Esophagus (tissue), 2 donors: Measurements from ENCODE around the gene AQP10. TPM values are rescaled to one million over a fixed set of nuclear protein-coding genes. Genes with fewer than 3 reads are reported as not detected.
"Not testable (repeated sequence)": the region's sequence is repeated elsewhere in the genome, so short reads cannot be mapped to it uniquely, and the experiment has no call there.

Experiments used
- H3K27ac ChIP-seq, 2 donors: one replicate each; pipeline ENCODE4 v1.5.1; 2013; ENCODE audit warnings: low read depth in 2 of 2, mild to moderate bottlenecking in 2 of 2, inconsistent platforms in 1 of 2, low read length in 1 of 2, moderate library complexity in 1 of 2
- H3K27me3 ChIP-seq, 2 donors: one replicate each; pipeline ENCODE4 v1.6.1; 2013; ENCODE audit warnings: low read length in 2 of 2, control low read depth in 1 of 2, mild to moderate bottlenecking in 1 of 2; ENCODE audit not compliant: insufficient read depth in 2 of 2, control insufficient read depth in 1 of 2
- H3K36me3 ChIP-seq, 2 donors: one replicate each; pipeline ENCODE4 v1.6.1; 2013; ENCODE audit warnings: low read length in 1 of 2; ENCODE audit not compliant: control insufficient read depth in 2 of 2, insufficient read depth in 2 of 2
- H3K4me1 ChIP-seq, 2 donors: one replicate each; pipeline ENCODE4 v1.6.1; 2013; ENCODE audit warnings: low read length in 1 of 2; ENCODE audit not compliant: control insufficient read depth in 2 of 2, insufficient read depth in 2 of 2
- H3K4me3 ChIP-seq, 2 donors: one replicate each; pipeline ENCODE4 v1.5.1; 2013; ENCODE audit warnings: low read length in 2 of 2, mild to moderate bottlenecking in 2 of 2, low read depth in 1 of 2, moderate library complexity in 1 of 2
- H3K9me3 ChIP-seq, 2 donors: one replicate each; pipeline ENCODE4 v1.6.1; 2013; ENCODE audit warnings: mild to moderate bottlenecking in 2 of 2, low read depth in 1 of 2, low read length in 1 of 2, moderate library complexity in 1 of 2; ENCODE audit not compliant: control insufficient read depth in 2 of 2, insufficient read depth in 1 of 2
- WGBS, 2 donors: extraction: QIAGEN DNeasy Blood & Tissue Kit; methylation state at CpG; one replicate each; pipeline ENCODE4 v1.1.7; 2013; 5-methylcytosine and 5-hydroxymethylcytosine counted together
- polyA plus RNA-seq, 2 donors: library from polyadenylated mRNA; stranded (reverse); fragments of 200-250 nt; gene quantifications; one replicate each; pipeline ENCODE4 v1.2.3, GENCODE V29; 2013
- donor health status: healthy with polysubstance abuse.
- donor health status: Bipolar disorder and iron deficiency.

The AQP10 gene
- polyA plus RNA-seq, 2 donors, result 0.02 TPM; not detected in 1

DNA sequence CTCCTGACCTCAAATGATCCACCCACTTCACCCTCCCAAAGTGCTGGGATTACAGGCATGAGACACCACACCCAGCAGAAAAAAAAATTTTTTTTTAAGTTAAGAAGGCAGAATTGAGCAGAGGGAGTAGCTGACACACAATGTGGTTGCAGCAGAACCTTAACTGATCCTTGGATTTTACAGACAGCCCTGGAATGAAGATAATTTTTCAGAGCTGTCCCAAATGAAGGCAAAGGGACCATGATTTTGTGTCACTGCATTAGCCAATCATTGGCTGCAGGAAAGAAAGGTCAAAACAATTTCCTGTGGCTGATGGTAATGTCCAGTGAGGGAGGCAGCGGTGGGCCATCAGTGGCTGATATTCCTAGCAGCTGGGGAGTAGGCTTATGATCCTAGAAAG lies 19.3 kb upstream of the AQP10 start:
- Histone ChIP-seq H3K27ac (no peak overlapping the region), H3K27me3 (no peaks in the 10 kb centered on the region), H3K36me3 (no peaks in the 10 kb centered on the region), H3K4me1 (no peaks in the 10 kb centered on the region), H3K9me3 (no peaks in the 10 kb centered on the region), H3K4me3 (no peak overlapping the region)
- WGBS, 2 donors, result 78 to 96% methylated on average over 1 of the region's 1 CpG

DNA sequence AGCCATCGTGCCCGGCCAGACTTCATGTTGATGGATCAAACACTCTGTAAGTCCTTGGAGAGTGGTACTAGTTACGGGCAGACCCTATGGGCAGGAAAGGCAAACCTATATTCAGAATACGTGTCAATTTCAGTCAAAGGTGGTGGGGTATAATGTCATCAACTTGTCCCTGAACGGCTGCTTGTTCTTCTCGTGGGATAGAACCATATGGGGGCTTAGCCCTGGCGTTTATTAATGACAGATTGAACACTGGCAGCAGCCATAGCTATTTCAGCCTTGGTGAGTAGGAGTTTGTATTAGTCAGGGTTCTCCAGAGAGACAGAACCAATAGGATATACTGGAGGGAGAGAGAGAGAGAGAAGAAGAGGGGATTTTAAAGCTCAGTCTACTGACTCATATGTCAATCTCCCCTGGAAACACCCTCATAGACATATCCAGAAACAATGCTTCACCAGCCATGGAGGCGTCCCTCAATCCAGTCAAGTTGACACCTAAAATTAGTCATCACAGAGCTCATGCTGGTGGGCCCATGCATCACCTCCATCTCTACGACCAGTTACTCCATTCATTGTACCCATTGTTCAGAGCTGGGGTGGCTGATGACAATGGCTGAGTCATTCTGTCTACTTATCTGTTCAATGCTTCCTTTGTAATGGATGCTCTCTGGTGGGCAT lies 16.1 kb upstream of the AQP10 start:
- H3K4me3 ChIP-seq, result no peak overlapping the region
- H3K36me3 ChIP-seq, result no peaks in the 10 kb centered on the region
- H3K27ac ChIP-seq, result no peak overlapping the region
- peaks cover 0 to 2% of the 10 kb centered on the region in 2 donors for H3K9me3 ChIP-seq
- H3K4me1 ChIP-seq, result no peaks in the 10 kb centered on the region
- no peaks in the 10 kb centered on the region for H3K27me3 ChIP-seq
- 71 to 76% methylated on average over 9 of the region's 9 CpGs for WGBS, 2 donors

- no peak overlapping the region for H3K4me3 ChIP-seq
- H3K27ac ChIP-seq, result no peak overlapping the region
- WGBS, 2 donors, result 84 to 92% methylated on average over 3 of the region's 3 CpGs
- no peaks in the 10 kb centered on the region for H3K4me1 ChIP-seq
- peaks cover 0 to 2% of the 10 kb centered on the region in 2 donors for H3K9me3 ChIP-seq
- H3K36me3 ChIP-seq, result no peaks in the 10 kb centered on the region
- no peaks in the 10 kb centered on the region for H3K27me3 ChIP-seq
These were observed 14.7 kb upstream of the AQP10 start for GRCh38 chr1:154306151-154306550.

GRCh38 chr1:154307670-154308270 lies 13.1 kb upstream of the AQP10 start:
- H3K36me3 ChIP-seq, H3K4me1 ChIP-seq, H3K9me3 ChIP-seq, H3K27ac ChIP-seq, H3K27me3 ChIP-seq, H3K4me3 ChIP-seq: not testable (repeated sequence)
- WGBS, 2 donors, result 36 to 52% methylated on average over 4 of the region's 4 CpGs

DNA sequence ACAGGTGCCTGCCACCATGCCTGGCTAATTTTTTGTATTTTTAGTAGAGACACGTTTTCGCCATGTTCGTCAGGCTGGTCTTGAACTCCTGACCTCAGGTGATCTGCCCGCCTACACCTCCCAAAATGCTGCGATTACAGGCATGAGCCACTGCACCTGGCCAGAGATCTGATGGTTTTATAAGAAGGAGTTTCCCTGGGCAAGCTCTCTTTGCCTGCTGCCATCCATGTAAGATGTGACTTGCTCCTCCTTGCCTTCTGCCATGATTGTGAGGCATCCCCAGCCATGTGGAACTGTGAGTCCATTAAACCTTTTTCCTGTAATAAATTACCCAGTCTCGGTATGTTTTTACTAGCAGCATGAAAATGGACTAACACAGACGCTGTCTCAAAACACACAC lies 11.8 kb upstream of the AQP10 start:
- not testable (repeated sequence) for H3K4me1 ChIP-seq, H3K36me3 ChIP-seq, H3K4me3 ChIP-seq, H3K9me3 ChIP-seq, H3K27ac ChIP-seq, H3K27me3 ChIP-seq
- WGBS, 2 donors, result 85 to 90% methylated on average over 7 of the region's 7 CpGs

- not testable (repeated sequence) for H3K27me3 ChIP-seq, H3K36me3 ChIP-seq, H3K4me3 ChIP-seq, H3K4me1 ChIP-seq, H3K9me3 ChIP-seq, H3K27ac ChIP-seq
- 77 to 87% methylated on average over 13 of the region's 13 CpGs for WGBS, 2 donors
These were observed 8.4 kb upstream of the AQP10 start for GRCh38 chr1:154312229-154313065.

DNA sequence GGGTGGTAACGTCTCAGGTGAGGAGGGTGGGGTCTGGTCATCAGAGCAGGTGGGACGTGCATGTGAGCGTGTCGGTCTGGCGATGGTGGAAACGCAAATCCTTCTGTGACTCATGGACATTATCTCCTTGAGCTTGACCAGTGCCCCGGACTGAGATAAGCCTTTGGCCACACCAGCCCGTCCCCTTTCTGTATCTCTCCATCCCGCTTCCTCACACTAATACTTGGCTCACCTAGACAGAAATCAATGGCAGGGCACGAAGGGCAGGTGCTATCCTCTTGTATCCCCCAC lies 7.9 kb upstream of the AQP10 start:
- Histone ChIP-seq H3K27ac (no peak overlapping the region), H3K9me3 (peaks cover 0 to 2% of the 10 kb centered on the region in 2 donors), H3K27me3 (no peaks in the 10 kb centered on the region), H3K4me3 (no peak overlapping the region), H3K4me1 (no peaks in the 10 kb centered on the region), H3K36me3 (no peaks in the 10 kb centered on the region)
- 80 to 84% methylated on average over 10 of the region's 10 CpGs for WGBS, 2 donors

- WGBS, 2 donors, result 73 to 78% methylated on average over 3 of the region's 3 CpGs
- not testable (repeated sequence) for H3K27ac ChIP-seq, H3K36me3 ChIP-seq, H3K9me3 ChIP-seq, H3K27me3 ChIP-seq, H3K4me1 ChIP-seq, H3K4me3 ChIP-seq
These were observed 6.7 kb upstream of the AQP10 start for GRCh38 chr1:154314226-154314625.

GRCh38 chr1:154316704-154317103 lies 4.2 kb upstream of the AQP10 start:
- no peak overlapping the region for H3K27ac ChIP-seq
- peaks cover 0 to 3% of the 10 kb centered on the region in 2 donors for H3K4me1 ChIP-seq
- no peaks in the 10 kb centered on the region for H3K36me3 ChIP-seq
- WGBS, 2 donors, result 84 to 88% methylated on average over 1 of the region's 1 CpG
- H3K27me3 ChIP-seq, result no peaks in the 10 kb centered on the region
- H3K4me3 ChIP-seq, result no peak overlapping the region
- no peaks in the 10 kb centered on the region for H3K9me3 ChIP-seq
